ENCODE data around the gene NFIL3.

The NFIL3 gene

DNA sequence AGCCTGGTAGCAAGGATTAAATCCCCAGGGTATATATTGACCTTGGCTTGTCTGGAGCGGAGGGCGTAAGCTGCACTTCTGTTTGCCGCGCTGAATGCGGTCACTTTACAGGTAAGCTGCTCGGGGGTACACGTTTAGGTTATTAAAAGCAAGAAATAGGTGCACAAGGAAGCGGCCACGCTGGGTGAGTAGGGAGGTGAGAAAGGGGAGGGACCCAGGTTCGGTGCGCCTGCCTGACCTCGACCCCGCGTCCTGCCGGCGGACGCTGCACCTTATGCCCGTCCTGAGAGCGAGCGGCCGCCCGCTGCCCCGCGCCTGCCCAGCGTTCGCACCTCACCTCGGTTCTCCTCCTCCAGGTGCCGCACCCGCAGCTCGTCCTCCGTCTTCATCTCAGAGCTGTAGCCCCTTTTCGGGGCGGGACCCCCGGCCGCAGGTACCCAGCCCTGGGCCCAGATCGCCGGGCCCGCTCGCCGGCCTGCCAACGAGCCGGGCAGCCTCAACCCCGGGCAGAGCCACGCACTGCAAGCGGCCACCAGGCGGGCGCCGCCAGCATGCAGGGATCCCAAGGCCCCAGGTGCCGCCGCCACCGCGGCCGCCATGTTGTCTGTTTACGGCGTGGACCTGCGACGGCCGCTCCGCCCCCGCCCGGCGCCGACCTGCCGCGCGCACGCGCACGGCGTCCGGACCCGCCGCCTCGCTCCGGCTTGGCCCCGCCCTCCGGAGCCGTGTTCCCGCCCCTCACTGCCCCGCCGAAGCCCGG, 62.2 kb downstream of the NFIL3 start, which contains the start of gene AUH:
AUH (minus strand) TSS at position 628 of the 760 bp plus-strand sequence; CDS start at position 599, 29 bp downstream.
- in situ Hi-C loops (cut with HindIII; ENCODE audit: low sequenced_read_pairs): no loop called here

GRCh38 chr9:91360551-91361290, 62.9 kb downstream of the NFIL3 start:
- in situ Hi-C loops (cut with HindIII; ENCODE audit: low sequenced_read_pairs): no loop called here

GRCh38 chr9:91359734-91360470, 63.7 kb downstream of the NFIL3 start:
- in situ Hi-C loops (cut with HindIII; ENCODE audit: low sequenced_read_pairs): no loop called here

DNA sequence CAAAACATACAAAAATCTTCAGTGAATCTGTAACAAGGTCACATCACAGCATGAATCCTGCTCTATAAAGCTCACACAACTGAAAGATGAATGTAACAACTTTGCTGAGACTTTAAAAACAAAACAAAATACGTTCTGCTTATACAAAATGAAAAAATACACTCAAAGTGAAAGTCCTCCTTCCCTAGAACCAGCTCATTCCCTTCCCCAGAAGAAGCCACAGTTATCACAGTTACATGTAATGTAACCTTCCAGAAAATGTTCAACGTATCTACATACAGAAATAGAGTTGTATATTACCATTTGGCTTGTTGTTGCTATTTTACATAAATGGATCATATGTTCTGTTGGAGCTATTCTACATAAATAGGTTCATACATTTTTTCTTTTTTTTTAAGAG, 64.5 kb downstream of the NFIL3 start:
- in situ Hi-C loops (cut with HindIII; ENCODE audit: low sequenced_read_pairs): no loop called here

Data from endothelial cell of hepatic sinusoid (primary cell).